Endodermal cell (in vitro differentiated cells): ENCODE data around the gene CHCT1. TPM values are rescaled to one million over a fixed set of nuclear protein-coding genes. Genes with fewer than 3 reads are reported as not detected.
A peak's percentile ranks its signal among the peaks of the same experiment; 100 is the strongest.

Experiments
- DNase-seq: peaks from one replicate; pipeline ENCODE4 v3.0.0-alpha.2; 2017
- H3K27ac ChIP-seq: 2 replicates; pipeline ENCODE4 v1.5.1; 2013; ENCODE audit warnings: mild to moderate bottlenecking, low read depth, low read length, moderate library complexity
- H3K27me3 ChIP-seq: 2 replicates; pipeline ENCODE4 v1.6.1; 2013; ENCODE audit warnings: mild to moderate bottlenecking, low read length, moderate library complexity; ENCODE audit not compliant: insufficient read depth, control insufficient read depth, poor library complexity, severe bottlenecking
- H3K36me3 ChIP-seq: 2 replicates; pipeline ENCODE4 v1.7.0; 2013; ENCODE audit warnings: mild to moderate bottlenecking, low read length, moderate library complexity; ENCODE audit not compliant: control insufficient read depth, insufficient read depth
- H3K4me1 ChIP-seq: one replicate; pipeline ENCODE4 v1.7.0; 2013; ENCODE audit warnings: low read length; ENCODE audit not compliant: control insufficient read depth, insufficient read depth
- H3K4me3 ChIP-seq: 2 replicates; pipeline ENCODE4 v1.5.1; 2013; ENCODE audit warnings: mild to moderate bottlenecking, low read length, moderate library complexity
- H3K9ac ChIP-seq: 2 replicates; pipeline ENCODE4 v1.6.1; 2013; ENCODE audit warnings: mild to moderate bottlenecking, low read length, moderate library complexity; ENCODE audit not compliant: poor library complexity, severe bottlenecking; ENCODE audit errors: extremely low read depth
- H3K9me3 ChIP-seq: 2 replicates; pipeline ENCODE4 v1.6.1; 2013; ENCODE audit warnings: mild to moderate bottlenecking, low read length, moderate library complexity; ENCODE audit not compliant: control insufficient read depth
- H3K27ac Mint-ChIP-seq: 2 replicates; pipeline ENCODE4 v1.8.0; 2020; ENCODE audit warnings: mixed read lengths
- H3K27me3 Mint-ChIP-seq: 2 replicates; pipeline ENCODE4 v1.8.0; 2021; ENCODE audit warnings: mild to moderate bottlenecking, mixed read lengths; ENCODE audit not compliant: insufficient read depth
- H3K36me3 Mint-ChIP-seq: 2 replicates; pipeline ENCODE4 v1.8.0; 2020; ENCODE audit warnings: low read depth, mixed read lengths
- H3K4me1 Mint-ChIP-seq: 2 replicates; pipeline ENCODE4 v1.8.0; 2020; ENCODE audit warnings: mixed read lengths
- H3K4me3 Mint-ChIP-seq: 2 replicates; pipeline ENCODE4 v1.8.0; 2020; ENCODE audit warnings: mild to moderate bottlenecking, moderate library complexity, mixed read lengths
- H3K9me3 Mint-ChIP-seq: 2 replicates; pipeline ENCODE4 v1.8.0; 2020; ENCODE audit warnings: mild to moderate bottlenecking, mixed read lengths
- WGBS, 2 experiments: methylation state at CpG; one replicate each; pipeline versions ENCODE4 v1.1.5 to v1.1.7; 2013; ENCODE audit warnings: missing lambda C conversion rate in 2 of 2, mixed read lengths in 1 of 2; ENCODE audit not compliant: insufficient coverage in 1 of 2, insufficient read length in 1 of 2; 5-methylcytosine and 5-hydroxymethylcytosine counted together
- total RNA-seq, 2 donors: library from RNA; stranded (reverse); fragmentation: NEBNext Ultra II Directional in 1 of 2; extraction: Animal tissue kit (Norgen Biotek cat#: 25700) in 1 of 2; gene quantifications; 2 replicates in 1 of 2; 3 replicates in 1 of 2; pipeline ENCODE4 v1.2.1, GENCODE V29; 2021
- TF ChIP-seq, protein P1 (sequence below): fragments of 200-600 bp; sonication (generic); conservative IDR thresholded peaks from 2 replicates; pipeline ENCODE4 v1.5.0; 2021; ENCODE audit warnings: antibody characterized with exemption, mild to moderate bottlenecking

The CHCT1 gene
- total RNA-seq, 2 donors from 2014 or later: not detected

DNA sequence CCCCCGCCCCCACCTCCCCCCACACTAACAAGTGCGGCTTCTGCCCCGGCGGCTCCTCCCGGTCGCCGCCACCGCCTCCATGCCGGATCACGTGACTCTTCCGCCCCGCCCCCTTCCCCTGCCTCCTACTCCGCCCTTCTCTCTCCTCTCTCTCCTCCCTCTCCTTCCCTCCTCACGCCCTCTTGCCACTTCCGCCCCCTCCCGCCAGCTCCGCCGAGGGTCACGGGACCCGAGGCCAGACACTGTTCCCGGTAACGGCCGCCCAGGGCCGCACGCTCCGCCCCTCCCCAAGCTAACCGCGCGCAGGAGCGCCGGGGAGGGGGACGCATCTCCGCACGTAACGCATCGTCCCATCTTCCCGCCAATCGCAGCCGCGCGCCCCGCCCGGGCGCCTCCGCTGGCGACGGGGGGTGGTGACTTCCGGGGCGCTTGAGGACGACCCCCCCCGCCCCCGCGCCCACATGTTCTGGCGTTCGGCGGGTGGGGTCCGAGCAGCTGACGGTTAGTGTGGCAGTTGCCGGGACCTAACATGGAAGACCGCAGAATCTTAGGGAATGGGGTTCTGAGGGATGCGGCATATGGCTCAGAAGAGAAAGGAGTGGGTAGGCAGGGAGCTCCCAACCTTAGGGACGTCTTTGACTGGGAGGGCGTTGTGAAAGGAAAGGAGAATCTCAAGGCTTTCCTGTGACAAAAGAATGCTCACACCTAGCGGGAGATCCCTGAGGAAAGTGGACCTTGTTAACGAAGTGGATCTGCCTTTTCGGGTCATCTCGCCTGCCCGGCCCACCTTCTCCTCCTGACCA, 30.0 kb upstream of the CHCT1 start, which contains the start of gene USP32:
Gene USP32, minus strand, starts transcription at position 92 of the 803 bp plus-strand sequence. CDS start 194 bp downstream, outside the sequence.
- H3K36me3 Mint-ChIP-seq: no peaks in the 10 kb centered on the region
- no peaks in the 10 kb centered on the region for H3K9me3 ChIP-seq
- no peaks in the 10 kb centered on the region for H3K27me3 ChIP-seq
- no peaks in the 10 kb centered on the region for H3K27me3 Mint-ChIP-seq
- TF ChIP-seq, protein P1, sequence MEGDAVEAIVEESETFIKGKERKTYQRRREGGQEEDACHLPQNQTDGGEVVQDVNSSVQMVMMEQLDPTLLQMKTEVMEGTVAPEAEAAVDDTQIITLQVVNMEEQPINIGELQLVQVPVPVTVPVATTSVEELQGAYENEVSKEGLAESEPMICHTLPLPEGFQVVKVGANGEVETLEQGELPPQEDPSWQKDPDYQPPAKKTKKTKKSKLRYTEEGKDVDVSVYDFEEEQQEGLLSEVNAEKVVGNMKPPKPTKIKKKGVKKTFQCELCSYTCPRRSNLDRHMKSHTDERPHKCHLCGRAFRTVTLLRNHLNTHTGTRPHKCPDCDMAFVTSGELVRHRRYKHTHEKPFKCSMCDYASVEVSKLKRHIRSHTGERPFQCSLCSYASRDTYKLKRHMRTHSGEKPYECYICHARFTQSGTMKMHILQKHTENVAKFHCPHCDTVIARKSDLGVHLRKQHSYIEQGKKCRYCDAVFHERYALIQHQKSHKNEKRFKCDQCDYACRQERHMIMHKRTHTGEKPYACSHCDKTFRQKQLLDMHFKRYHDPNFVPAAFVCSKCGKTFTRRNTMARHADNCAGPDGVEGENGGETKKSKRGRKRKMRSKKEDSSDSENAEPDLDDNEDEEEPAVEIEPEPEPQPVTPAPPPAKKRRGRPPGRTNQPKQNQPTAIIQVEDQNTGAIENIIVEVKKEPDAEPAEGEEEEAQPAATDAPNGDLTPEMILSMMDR: peak; percentile 37
- peaks cover 41% of the 10 kb centered on the region for H3K4me1 Mint-ChIP-seq
- H3K27ac ChIP-seq: peak within 1 kb of the TSS; percentile 94
- DNase-seq: peak; percentile 100
- peak within 1 kb of the TSS; percentile 99 for H3K4me3 Mint-ChIP-seq
- 0 to 1% methylated on average over 11 to 68 of the region's 68 CpGs for WGBS, 2 experiments
- peak within 1 kb of the TSS; percentile 95 for H3K4me3 ChIP-seq
- peak within 1 kb of the TSS; percentile 75 for H3K9ac ChIP-seq
- H3K36me3 ChIP-seq: no peaks in the 10 kb centered on the region
- H3K9me3 Mint-ChIP-seq: no peaks in the 10 kb centered on the region
- H3K4me1 ChIP-seq: peaks cover 5% of the 10 kb centered on the region
- H3K27ac Mint-ChIP-seq: peak within 1 kb of the TSS; percentile 98

DNA sequence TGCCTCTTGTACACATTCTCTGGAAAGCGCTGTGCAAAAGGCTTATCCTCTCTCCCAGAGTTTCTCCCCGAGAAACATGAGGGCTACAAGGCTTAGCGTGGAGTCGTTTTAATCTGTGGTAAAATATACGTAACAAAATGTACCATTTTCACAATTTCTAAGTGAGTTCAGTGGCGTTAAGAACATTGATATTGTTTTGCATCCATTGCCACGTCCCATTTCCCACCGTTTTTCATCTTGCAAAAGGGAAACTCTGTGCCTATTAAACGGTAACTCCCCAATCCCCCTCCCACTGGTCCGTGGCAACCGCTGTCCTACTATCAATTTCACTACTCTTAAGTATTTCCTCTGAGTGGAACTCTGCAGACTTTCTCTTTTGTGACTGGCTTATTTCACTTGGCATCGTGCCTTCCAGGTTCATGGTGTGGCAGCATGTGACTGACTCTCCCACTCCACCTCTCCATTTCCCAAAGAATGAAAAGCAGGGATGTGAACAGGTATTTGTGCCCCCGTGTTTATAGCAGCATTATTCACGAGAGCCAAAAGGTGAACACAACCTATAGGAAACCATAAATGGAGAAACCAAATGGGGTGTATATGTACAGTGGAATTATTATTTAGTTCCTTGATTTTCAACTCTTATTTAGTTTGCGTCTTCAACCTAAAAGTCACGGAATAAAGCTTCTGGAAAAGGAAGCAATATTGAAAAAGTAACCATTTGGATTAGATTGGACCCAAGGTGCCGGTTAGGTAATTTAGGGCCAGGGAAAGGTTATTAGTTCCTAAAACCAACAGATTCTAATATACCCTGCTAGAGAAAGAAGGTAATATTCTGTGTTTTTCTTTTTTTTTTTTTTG, 29.2 kb upstream of the CHCT1 start:
- Mint-ChIP-seq H3K4me1 (peaks cover 39% of the 10 kb centered on the region), H3K27me3 (no peaks in the 10 kb centered on the region), H3K9me3 (no peaks in the 10 kb centered on the region), H3K4me3 (peak overlapping the region; percentile 99), H3K27ac (peak overlapping the region; percentile 98), H3K36me3 (no peaks in the 10 kb centered on the region)
- H3K9me3 ChIP-seq: no peaks in the 10 kb centered on the region
- peak; percentile 60 for DNase-seq
- H3K4me3 ChIP-seq: peak overlapping the region; percentile 95
- H3K27ac ChIP-seq: peak overlapping the region; percentile 94
- TF ChIP-seq, protein P1: no peak
- no peaks in the 10 kb centered on the region for H3K27me3 ChIP-seq
- H3K4me1 ChIP-seq: peaks cover 5% of the 10 kb centered on the region
- peak overlapping the region; percentile 75 for H3K9ac ChIP-seq
- H3K36me3 ChIP-seq: no peaks in the 10 kb centered on the region
- 33 to 44% methylated on average over 11 to 17 of the region's 17 CpGs for WGBS, 2 experiments

DNA sequence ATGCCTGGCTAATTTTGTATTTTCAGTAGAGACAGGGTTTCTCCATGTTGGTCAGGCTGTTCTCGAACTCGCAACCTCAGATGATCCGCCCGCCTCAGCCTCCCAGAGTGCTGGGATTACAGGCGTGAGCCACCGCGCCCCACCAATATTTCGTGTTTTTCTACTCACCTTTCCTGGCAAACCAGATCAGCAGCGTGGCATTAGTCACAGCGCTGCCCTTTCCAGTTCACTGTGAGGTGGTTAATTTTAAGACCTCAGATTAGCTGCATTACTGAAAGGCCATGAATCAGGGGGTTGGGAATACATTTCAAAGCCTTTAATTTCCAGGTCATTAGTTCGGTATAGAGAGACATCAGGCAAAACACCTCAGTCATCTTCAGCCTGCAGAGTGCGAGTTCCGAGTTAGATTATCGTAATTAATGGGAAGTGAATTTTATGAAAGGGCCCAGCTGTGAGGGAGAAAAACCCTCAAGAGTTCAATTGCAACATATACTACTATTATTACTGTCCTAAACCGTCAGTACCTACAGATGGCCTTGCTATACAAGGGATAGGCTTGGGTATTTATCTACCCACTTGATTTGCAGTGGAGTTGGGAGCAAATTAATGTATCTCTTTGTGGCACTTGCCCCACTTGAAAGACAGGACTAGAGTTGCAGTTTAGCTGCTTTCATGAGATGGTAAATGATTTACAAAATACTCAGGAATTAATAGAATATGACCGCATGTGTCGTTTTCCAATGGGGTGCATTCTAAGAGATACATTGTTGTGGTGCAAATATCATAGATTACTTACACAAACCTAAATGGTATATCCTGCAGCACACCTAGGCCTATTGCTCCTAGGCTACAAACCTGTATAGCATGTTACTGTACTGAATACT, 28.2 kb upstream of the CHCT1 start:
- H3K27me3 Mint-ChIP-seq: no peaks in the 10 kb centered on the region
- 93 to 99% methylated on average over 11 to 17 of the region's 17 CpGs for WGBS, 2 experiments
- no peak overlapping the region for H3K4me3 Mint-ChIP-seq
- Histone ChIP-seq H3K9ac (no peak overlapping the region), H3K27me3 (no peaks in the 10 kb centered on the region), H3K4me1 (peaks cover 5% of the 10 kb centered on the region), H3K36me3 (no peaks in the 10 kb centered on the region), H3K27ac (no peak overlapping the region), H3K4me3 (no peak overlapping the region), H3K9me3 (no peaks in the 10 kb centered on the region)
- H3K36me3 Mint-ChIP-seq: no peaks in the 10 kb centered on the region
- no peak overlapping the region for H3K27ac Mint-ChIP-seq
- H3K9me3 Mint-ChIP-seq: no peaks in the 10 kb centered on the region
- peaks cover 29% of the 10 kb centered on the region for H3K4me1 Mint-ChIP-seq
- DNase-seq: no peak
- TF ChIP-seq, protein P1: no peak
